Measurements from ENCODE around the gene HOTAIR.

GRCh38 chr12:53955036-53955775, 19.5 kb downstream of the HOTAIR start:
- TF ChIP-seq GATA2 (IDR thresholded peaks at IDR 0.05; ENCODE audit: low read depth, low read length) (no peak), GATA3 (IDR thresholded peaks at IDR 0.05; ENCODE audit: low read depth, low read length) (no peak)

Data from SH-SY5Y (cell line).